NCI-H446 treated with DMSO at 0.1 percent for 48 hours (cell line): ENCODE data around the gene AASS.

Experiments used
- DNase-seq: peaks from one replicate; lab custom pipeline; 2025; lab: John Stamatoyannopoulos, UW

AASS gene

GRCh38 chr7:122118757-122119156, 25.3 kb downstream of the AASS start:
- no peak for DNase-seq

- no peak for DNase-seq
Measured at GRCh38 chr7:122103064-122103463, 41.0 kb downstream of the AASS start.

GRCh38 chr7:122100021-122100420, 44.0 kb downstream of the AASS start:
- no peak for DNase-seq

GRCh38 chr7:122095642-122096041, 48.4 kb downstream of the AASS start:
- no peak for DNase-seq

GRCh38 chr7:122094549-122094948, 49.5 kb downstream of the AASS start:
- DNase-seq: no peak

GRCh38 chr7:122092964-122093797, 50.9 kb downstream of the AASS start:
- no peak for DNase-seq

- no peak for DNase-seq
Measured at GRCh38 chr7:122082670-122083069, 61.4 kb downstream of the AASS start.

GRCh38 chr7:122082160-122082559, 61.9 kb downstream of the AASS start:
- DNase-seq: no peak

GRCh38 chr7:122073635-122074034, 70.4 kb downstream of the AASS start:
- DNase-seq: no peak

- no peak for DNase-seq
Measured at GRCh38 chr7:122072924-122073599, 71.0 kb downstream of the AASS start.

GRCh38 chr7:122072272-122072671, 71.8 kb downstream of the AASS start:
- DNase-seq: no peak

- DNase-seq: no peak
Measured at GRCh38 chr7:122070834-122071233, 73.2 kb downstream of the AASS start.

- DNase-seq: no peak
Measured at GRCh38 chr7:122070062-122070461, 74.0 kb downstream of the AASS start.

GRCh38 chr7:122068999-122069398, 75.0 kb downstream of the AASS start:
- DNase-seq: no peak

GRCh38 chr7:122068046-122068445, 76.0 kb downstream of the AASS start:
- DNase-seq: no peak

GRCh38 chr7:122067077-122067476, 77.0 kb downstream of the AASS start:
- DNase-seq: no peak

GRCh38 chr7:122064971-122065370, 79.1 kb downstream of the AASS start:
- DNase-seq: no peak

- no peak for DNase-seq
Measured at GRCh38 chr7:122063146-122063545, 80.9 kb downstream of the AASS start.

GRCh38 chr7:122059542-122059941, 84.5 kb downstream of the AASS start:
- no peak for DNase-seq

- no peak for DNase-seq
Measured at GRCh38 chr7:122056977-122057376, 87.1 kb downstream of the AASS start.

GRCh38 chr7:122055073-122055472, 89.0 kb downstream of the AASS start:
- DNase-seq: no peak

- DNase-seq: no peak
Measured at GRCh38 chr7:122054393-122054792, 89.7 kb downstream of the AASS start.

- DNase-seq: no peak
Measured at GRCh38 chr7:122046402-122046801, 97.6 kb downstream of the AASS start.

GRCh38 chr7:122040147-122040546, 103.9 kb downstream of the AASS start:
- DNase-seq: no peak
